ENCODE data around the gene TM4SF1.

The TM4SF1 gene

DNA sequence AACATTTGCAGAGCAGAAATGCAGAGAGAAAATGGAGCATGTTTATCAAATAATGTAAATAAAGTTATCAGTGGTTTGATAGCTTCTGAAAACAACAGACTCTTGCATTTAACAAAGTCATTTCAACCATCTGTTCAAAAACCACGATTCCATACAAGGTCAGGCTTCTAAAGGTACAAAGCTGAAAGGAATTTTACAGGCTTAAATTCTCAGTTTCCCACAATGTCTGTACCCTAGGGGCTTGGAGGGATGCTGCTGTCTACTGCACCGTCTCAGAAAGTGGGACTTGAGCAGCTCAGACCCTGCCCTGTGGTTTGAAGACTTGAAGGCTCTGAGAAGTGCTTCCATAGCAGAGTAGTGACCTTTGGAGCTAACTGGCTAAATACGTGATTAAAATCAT is 30.4 kb upstream of the TM4SF1 start:
- Histone ChIP-seq H3K9me3 (ENCODE audit: control insufficient read depth, insufficient read depth, low read depth, low read length) (no peaks in the 10 kb centered on the region), H3K36me3 (ENCODE audit: control insufficient read depth, insufficient read depth, low read length) (no peaks in the 10 kb centered on the region), H3K9ac (ENCODE audit: low read length) (no peak overlapping the region), H3K27me3 (ENCODE audit: control insufficient read depth, insufficient read depth, low read length) (no peaks in the 10 kb centered on the region), H3K4me3 (ENCODE audit: low read depth, low read length) (no peak overlapping the region), H3K4me1 (ENCODE audit: control insufficient read depth, insufficient read depth, low read length) (no peaks in the 10 kb centered on the region), H3K27ac (ENCODE audit: low read depth, low read length) (no peak overlapping the region)

DNA sequence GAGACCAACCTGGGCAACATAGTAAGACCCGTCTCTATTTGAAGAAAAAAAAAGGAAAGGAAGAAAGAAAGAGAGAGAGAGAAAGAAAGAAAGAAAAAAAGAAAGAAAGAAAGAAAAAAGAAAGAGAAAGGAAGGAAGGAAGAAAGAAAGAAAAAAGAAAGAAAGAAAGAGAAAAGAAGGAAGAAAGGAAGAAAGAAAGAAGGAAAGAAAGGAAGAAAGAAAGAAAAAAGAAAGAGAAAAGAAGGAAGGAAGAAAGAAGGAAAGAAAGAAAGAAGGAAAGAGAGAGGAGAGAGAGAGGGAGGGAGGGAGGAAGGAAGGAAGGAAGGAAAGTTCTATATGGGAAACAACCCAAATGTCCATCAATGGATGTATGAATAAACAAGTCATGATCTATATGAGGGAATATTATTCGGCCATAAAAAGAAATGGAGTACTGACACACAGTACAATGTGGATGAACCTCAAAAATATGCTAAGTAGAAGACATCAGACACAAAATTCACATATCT is 28.8 kb upstream of the TM4SF1 start:
- no peak overlapping the region for H3K27ac ChIP-seq (ENCODE audit: low read depth, low read length)
- H3K36me3 ChIP-seq (ENCODE audit: control insufficient read depth, insufficient read depth, low read length): no peaks in the 10 kb centered on the region
- H3K4me3 ChIP-seq (ENCODE audit: low read depth, low read length): no peak overlapping the region
- H3K9ac ChIP-seq (ENCODE audit: low read length): no peak overlapping the region
- H3K9me3 ChIP-seq (ENCODE audit: control insufficient read depth, insufficient read depth, low read depth, low read length): no peaks in the 10 kb centered on the region
- H3K27me3 ChIP-seq (ENCODE audit: control insufficient read depth, insufficient read depth, low read length): no peaks in the 10 kb centered on the region
- no peaks in the 10 kb centered on the region for H3K4me1 ChIP-seq (ENCODE audit: control insufficient read depth, insufficient read depth, low read length)

DNA sequence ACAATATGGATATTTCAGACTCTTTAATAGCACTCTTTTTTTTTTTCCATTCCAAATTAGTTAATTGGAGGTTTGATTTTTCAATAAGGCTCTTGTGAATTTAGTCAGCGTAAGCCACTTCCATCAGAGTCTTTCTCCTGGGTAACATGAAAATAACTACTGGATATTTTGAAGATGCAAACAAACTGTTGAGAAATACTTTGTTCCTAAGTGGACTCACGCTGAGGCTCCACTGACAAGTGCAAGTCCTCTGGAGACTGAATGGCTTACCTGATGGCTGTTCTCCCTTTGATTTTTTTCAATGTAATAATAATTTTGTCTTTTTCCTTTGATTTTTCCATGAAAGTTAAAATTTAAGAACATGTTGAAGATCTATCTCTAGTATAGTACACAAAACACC is 26.0 kb upstream of the TM4SF1 start:
- Histone ChIP-seq H3K27me3 (ENCODE audit: control insufficient read depth, insufficient read depth, low read length) (no peaks in the 10 kb centered on the region), H3K4me1 (ENCODE audit: control insufficient read depth, insufficient read depth, low read length) (no peaks in the 10 kb centered on the region), H3K9me3 (ENCODE audit: control insufficient read depth, insufficient read depth, low read depth, low read length) (no peaks in the 10 kb centered on the region), H3K27ac (ENCODE audit: low read depth, low read length) (no peak overlapping the region), H3K9ac (ENCODE audit: low read length) (no peak overlapping the region), H3K4me3 (ENCODE audit: low read depth, low read length) (no peak overlapping the region), H3K36me3 (ENCODE audit: control insufficient read depth, insufficient read depth, low read length) (no peaks in the 10 kb centered on the region)

DNA sequence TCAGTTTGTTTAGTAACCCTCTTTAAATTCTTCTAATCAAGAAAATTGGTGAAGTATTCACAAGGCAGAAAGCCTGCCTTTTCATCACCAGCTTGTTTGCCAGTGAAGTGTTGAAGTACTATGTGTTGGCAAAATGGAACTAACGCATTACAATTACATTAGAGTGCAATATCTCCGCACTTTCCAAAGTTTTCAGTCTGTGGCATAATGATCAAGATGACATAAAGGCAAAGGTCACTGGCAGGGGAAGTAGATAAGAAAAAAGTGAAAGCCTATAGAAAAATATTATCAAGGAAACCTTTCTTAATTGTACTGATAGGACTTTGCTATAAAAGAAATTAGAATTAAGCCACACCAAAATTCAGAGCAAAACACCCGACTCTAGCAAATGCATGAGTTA is 25.0 kb upstream of the TM4SF1 start:
- Histone ChIP-seq H3K4me3 (ENCODE audit: low read depth, low read length) (no peak overlapping the region), H3K4me1 (ENCODE audit: control insufficient read depth, insufficient read depth, low read length) (no peaks in the 10 kb centered on the region), H3K27ac (ENCODE audit: low read depth, low read length) (no peak overlapping the region), H3K9me3 (ENCODE audit: control insufficient read depth, insufficient read depth, low read depth, low read length) (no peaks in the 10 kb centered on the region), H3K9ac (ENCODE audit: low read length) (no peak overlapping the region), H3K27me3 (ENCODE audit: control insufficient read depth, insufficient read depth, low read length) (no peaks in the 10 kb centered on the region), H3K36me3 (ENCODE audit: control insufficient read depth, insufficient read depth, low read length) (no peaks in the 10 kb centered on the region)

DNA sequence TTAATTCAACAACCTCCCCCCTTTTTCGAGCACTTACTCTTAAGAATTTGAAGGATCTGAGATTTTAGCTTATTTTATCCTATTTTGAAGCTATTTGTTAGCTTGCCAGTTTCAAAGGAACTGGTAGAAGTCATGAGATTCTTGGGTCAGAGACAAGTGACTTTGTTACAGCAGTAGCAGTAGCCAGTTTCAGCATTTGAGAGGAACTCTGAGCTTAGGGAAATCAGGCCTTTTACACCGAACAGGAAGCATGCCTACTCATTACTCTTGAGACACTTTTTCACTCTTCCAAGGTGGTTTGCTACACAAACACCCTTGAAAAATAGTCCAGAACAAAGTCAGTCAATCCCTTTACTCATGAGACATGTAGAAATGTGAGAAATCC is 24.5 kb upstream of the TM4SF1 start:
- Histone ChIP-seq H3K27ac (ENCODE audit: low read depth, low read length) (no peak overlapping the region), H3K4me1 (ENCODE audit: control insufficient read depth, insufficient read depth, low read length) (no peaks in the 10 kb centered on the region), H3K9ac (ENCODE audit: low read length) (no peak overlapping the region), H3K9me3 (ENCODE audit: control insufficient read depth, insufficient read depth, low read depth, low read length) (no peaks in the 10 kb centered on the region), H3K27me3 (ENCODE audit: control insufficient read depth, insufficient read depth, low read length) (no peaks in the 10 kb centered on the region), H3K4me3 (ENCODE audit: low read depth, low read length) (no peak overlapping the region), H3K36me3 (ENCODE audit: control insufficient read depth, insufficient read depth, low read length) (no peaks in the 10 kb centered on the region)

DNA sequence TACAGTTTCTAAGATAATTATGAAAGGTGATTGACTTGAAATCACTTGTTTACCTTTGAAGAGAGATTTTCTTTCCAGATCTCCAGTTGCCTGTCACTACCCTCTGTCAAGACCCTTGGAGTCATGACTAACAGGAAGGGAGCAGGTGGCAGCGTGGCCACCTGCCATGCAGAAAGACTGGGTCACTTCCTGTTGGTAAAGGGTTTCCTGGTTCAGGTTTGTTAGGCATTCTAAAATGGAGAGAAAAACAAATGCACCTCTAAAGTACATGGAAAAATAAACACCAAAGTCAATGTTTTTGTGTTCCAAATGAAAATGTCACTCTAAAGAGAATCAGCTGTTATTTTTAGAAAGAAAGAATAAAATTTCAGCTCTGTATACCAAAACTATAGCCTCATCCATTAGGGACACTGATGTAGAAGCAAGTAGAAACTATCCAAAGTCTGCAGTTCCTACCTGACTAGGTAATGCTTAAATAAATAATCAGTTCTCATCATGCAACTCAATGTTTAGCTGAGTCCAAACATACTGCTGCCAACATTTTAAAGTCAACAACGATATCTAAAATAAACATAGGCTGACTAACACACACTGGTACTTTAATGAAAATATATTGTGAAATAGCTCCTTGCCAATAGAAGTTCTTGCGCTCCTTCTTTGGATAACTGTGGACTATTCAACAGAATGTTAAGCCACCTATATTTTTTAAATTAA is 23.9 kb upstream of the TM4SF1 start:
- Histone ChIP-seq H3K4me3 (ENCODE audit: low read depth, low read length) (no peak overlapping the region), H3K9ac (ENCODE audit: low read length) (no peak overlapping the region), H3K4me1 (ENCODE audit: control insufficient read depth, insufficient read depth, low read length) (no peaks in the 10 kb centered on the region), H3K36me3 (ENCODE audit: control insufficient read depth, insufficient read depth, low read length) (no peaks in the 10 kb centered on the region), H3K9me3 (ENCODE audit: control insufficient read depth, insufficient read depth, low read depth, low read length) (no peaks in the 10 kb centered on the region), H3K27me3 (ENCODE audit: control insufficient read depth, insufficient read depth, low read length) (no peaks in the 10 kb centered on the region), H3K27ac (ENCODE audit: low read depth, low read length) (no peak overlapping the region)

DNA sequence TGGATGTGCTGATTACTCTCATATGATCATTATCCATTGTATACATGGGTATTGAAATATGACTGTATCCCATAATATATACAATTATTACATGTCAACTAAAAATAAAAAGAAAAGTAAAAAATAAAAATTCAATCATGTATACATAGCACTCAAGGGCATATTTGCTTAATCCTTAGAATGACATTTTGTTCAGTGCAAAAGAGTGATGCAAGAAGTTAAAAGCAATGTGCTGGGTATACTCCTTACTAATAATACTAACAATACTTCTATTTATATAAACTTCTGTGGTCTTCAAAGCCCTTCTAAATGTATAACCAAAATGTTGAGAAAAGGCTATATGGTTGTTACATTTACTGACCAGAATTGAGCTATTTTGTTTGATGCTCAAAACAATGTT is 23.2 kb upstream of the TM4SF1 start:
- no peaks in the 10 kb centered on the region for H3K27me3 ChIP-seq (ENCODE audit: control insufficient read depth, insufficient read depth, low read length)
- no peaks in the 10 kb centered on the region for H3K4me1 ChIP-seq (ENCODE audit: control insufficient read depth, insufficient read depth, low read length)
- H3K9me3 ChIP-seq (ENCODE audit: control insufficient read depth, insufficient read depth, low read depth, low read length): no peaks in the 10 kb centered on the region
- no peaks in the 10 kb centered on the region for H3K36me3 ChIP-seq (ENCODE audit: control insufficient read depth, insufficient read depth, low read length)
- no peak overlapping the region for H3K9ac ChIP-seq (ENCODE audit: low read length)
- no peak overlapping the region for H3K4me3 ChIP-seq (ENCODE audit: low read depth, low read length)
- H3K27ac ChIP-seq (ENCODE audit: low read depth, low read length): no peak overlapping the region

DNA sequence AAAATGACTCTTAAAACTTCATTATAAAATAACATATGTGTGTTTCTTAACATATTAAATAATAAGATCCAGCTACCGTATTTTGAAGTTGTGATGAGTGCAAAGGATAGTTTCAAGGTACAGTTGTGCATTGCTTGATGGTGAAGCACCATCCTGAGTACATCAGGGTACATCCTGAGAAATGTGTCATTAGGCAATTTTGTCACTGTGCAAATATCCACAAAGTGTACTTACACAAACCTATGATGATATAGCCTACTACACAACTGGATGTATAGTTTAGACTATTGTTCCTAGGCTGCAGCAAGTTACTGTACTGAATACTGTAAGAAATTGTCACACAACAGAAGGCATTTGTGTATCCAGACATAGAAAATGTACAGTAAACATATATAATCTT is 20.8 kb upstream of the TM4SF1 start:
- Histone ChIP-seq H3K9ac (ENCODE audit: low read length) (no peak overlapping the region), H3K4me3 (ENCODE audit: low read depth, low read length) (no peak overlapping the region), H3K9me3 (ENCODE audit: control insufficient read depth, insufficient read depth, low read depth, low read length) (no peaks in the 10 kb centered on the region), H3K4me1 (ENCODE audit: control insufficient read depth, insufficient read depth, low read length) (no peaks in the 10 kb centered on the region), H3K27ac (ENCODE audit: low read depth, low read length) (no peak overlapping the region), H3K27me3 (ENCODE audit: control insufficient read depth, insufficient read depth, low read length) (no peaks in the 10 kb centered on the region), H3K36me3 (ENCODE audit: control insufficient read depth, insufficient read depth, low read length) (no peaks in the 10 kb centered on the region)

DNA sequence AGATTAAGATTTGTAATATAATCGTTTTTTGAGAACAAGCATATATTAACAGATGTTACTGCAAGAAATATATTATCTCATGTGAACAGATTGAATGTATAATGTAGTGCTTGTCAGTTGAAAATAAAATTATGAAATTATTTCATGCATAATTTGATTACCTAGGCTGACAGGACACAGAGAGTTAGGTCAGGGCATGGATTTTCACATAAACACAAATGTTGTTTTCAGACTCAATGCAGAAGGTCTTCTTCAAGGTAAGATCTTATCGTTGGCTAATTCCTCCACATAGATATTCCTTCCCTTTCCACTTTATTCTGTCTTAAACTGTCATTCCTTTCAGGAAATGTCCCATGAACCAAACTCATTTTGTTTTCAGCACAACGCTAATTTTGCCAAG is 20.1 kb upstream of the TM4SF1 start:
- Histone ChIP-seq H3K9ac (ENCODE audit: low read length) (no peak overlapping the region), H3K9me3 (ENCODE audit: control insufficient read depth, insufficient read depth, low read depth, low read length) (no peaks in the 10 kb centered on the region), H3K4me1 (ENCODE audit: control insufficient read depth, insufficient read depth, low read length) (no peaks in the 10 kb centered on the region), H3K36me3 (ENCODE audit: control insufficient read depth, insufficient read depth, low read length) (no peaks in the 10 kb centered on the region), H3K27me3 (ENCODE audit: control insufficient read depth, insufficient read depth, low read length) (no peaks in the 10 kb centered on the region), H3K4me3 (ENCODE audit: low read depth, low read length) (no peak overlapping the region), H3K27ac (ENCODE audit: low read depth, low read length) (no peak overlapping the region)

DNA sequence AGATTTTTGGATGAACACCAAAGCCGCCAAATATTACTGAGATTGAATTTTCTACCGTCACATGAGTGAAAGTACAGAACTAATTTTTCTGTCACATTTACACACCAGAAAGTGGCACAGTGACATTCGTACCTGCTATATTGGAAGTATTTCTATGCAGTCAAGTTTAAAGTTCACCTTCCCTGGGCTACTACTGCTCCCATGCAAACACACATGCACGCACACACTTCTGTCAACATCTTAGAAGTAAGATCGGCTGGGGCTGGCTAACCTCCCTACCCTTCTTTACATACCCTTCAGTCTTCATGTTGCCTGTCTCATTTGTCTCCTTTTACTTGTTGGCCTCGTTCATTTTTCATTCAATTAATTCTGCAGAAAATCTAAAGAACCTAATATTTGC is 19.0 kb upstream of the TM4SF1 start:
- Histone ChIP-seq H3K27me3 (ENCODE audit: control insufficient read depth, insufficient read depth, low read length) (no peaks in the 10 kb centered on the region), H3K9ac (ENCODE audit: low read length) (no peak overlapping the region), H3K4me3 (ENCODE audit: low read depth, low read length) (no peak overlapping the region), H3K36me3 (ENCODE audit: control insufficient read depth, insufficient read depth, low read length) (no peaks in the 10 kb centered on the region), H3K9me3 (ENCODE audit: control insufficient read depth, insufficient read depth, low read depth, low read length) (no peaks in the 10 kb centered on the region), H3K27ac (ENCODE audit: low read depth, low read length) (no peak overlapping the region), H3K4me1 (ENCODE audit: control insufficient read depth, insufficient read depth, low read length) (no peaks in the 10 kb centered on the region)

DNA sequence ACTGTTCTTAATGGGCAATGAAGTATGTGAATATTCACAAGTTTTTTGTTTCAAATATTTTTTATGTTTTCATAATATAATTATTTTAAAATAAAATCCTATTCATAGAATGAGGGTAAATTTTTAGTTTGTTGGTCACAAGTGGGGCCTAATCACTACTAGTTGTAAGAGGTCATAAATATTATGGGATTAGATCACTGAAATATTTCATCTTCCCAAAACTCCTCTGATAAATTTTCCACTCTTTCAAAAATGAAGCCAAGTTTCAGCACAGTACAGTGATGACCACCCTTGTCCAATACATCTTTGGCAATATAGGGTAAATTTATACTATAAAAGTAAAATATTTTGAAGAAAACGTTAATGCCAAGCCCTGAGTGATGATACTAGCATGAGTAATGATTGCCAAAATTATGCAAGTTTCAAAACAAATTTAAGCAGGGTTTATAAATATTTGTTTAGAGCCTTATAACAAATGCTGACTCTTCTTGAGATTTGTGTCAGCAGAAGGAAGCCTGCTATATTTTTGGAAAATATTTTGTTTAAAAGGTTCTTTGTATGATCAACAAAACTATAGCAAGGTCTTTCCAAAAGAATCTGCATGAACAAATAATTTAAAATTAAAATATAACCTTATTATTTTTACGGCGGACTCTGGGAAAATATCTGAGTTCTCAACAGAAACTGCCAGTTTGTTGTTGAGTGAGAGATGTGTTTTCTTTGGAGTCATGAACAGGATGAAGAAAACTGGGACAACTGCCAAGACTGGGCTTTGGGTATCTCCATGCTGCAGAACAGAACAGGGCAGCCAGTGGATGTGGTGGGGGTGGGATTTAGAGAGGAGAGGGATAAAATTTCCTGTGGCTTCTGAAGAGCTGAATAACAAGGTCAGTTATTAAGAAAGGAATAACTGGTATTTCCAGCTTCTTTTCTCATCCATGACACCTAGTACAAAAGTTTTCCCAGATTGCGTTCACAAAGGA is 17.9 kb upstream of the TM4SF1 start:
- Histone ChIP-seq H3K9me3 (ENCODE audit: control insufficient read depth, insufficient read depth, low read depth, low read length) (no peaks in the 10 kb centered on the region), H3K9ac (ENCODE audit: low read length) (no peak overlapping the region), H3K36me3 (ENCODE audit: control insufficient read depth, insufficient read depth, low read length) (no peaks in the 10 kb centered on the region), H3K4me1 (ENCODE audit: control insufficient read depth, insufficient read depth, low read length) (no peaks in the 10 kb centered on the region), H3K4me3 (ENCODE audit: low read depth, low read length) (no peak overlapping the region), H3K27me3 (ENCODE audit: control insufficient read depth, insufficient read depth, low read length) (no peaks in the 10 kb centered on the region), H3K27ac (ENCODE audit: low read depth, low read length) (no peak overlapping the region)
